SK-N-SH treated with all-trans-retinoic acid at 6 μM for 48 hours (cell line): ENCODE data around the gene TAF7L.

ENCODE experiments used
- CSDC2 ChIP-seq: fragments of 250-450 bp; sonication (Bioruptor Pico); IDR thresholded peaks from 2 replicates; pipeline ENCODE4 v1.5.0; 2020; ENCODE audit warnings: mild to moderate bottlenecking, moderate library complexity
- RARB ChIP-seq: fragments of 250-450 bp; sonication (Bioruptor Pico); IDR thresholded peaks from 2 replicates; pipeline ENCODE4 v1.8.0; 2021; ENCODE audit warnings: mild to moderate bottlenecking, moderate library complexity
- SNAI2 ChIP-seq: fragments of 250-450 bp; sonication (Bioruptor Pico); IDR thresholded peaks from 2 replicates; pipeline ENCODE4 v1.5.0; 2020; ENCODE audit warnings: mild to moderate bottlenecking, moderate library complexity
- TOX ChIP-seq: fragments of 250-450 bp; sonication (Bioruptor Pico); IDR thresholded peaks from 2 replicates; pipeline ENCODE4 v1.8.0; 2021; ENCODE audit warnings: mild to moderate bottlenecking, moderate library complexity, borderline replicate concordance
- TSHZ2 ChIP-seq: fragments of 250-450 bp; sonication (Bioruptor Pico); IDR thresholded peaks from 2 replicates; pipeline ENCODE4 v1.5.0; 2020; ENCODE audit warnings: mild to moderate bottlenecking, moderate library complexity
- ZC3H10 ChIP-seq: fragments of 250-450 bp; sonication (Bioruptor Pico); IDR thresholded peaks from 2 replicates; pipeline ENCODE4 v1.5.1; 2021; ENCODE audit warnings: mild to moderate bottlenecking, moderate library complexity

- no peak for TF ChIP-seq TOX (CRISPR knock-in tag)
- no peak for TF ChIP-seq ZC3H10
- no peak for TF ChIP-seq TSHZ2
- no peak for TF ChIP-seq RARB
- no peak for TF ChIP-seq CSDC2 (CRISPR knock-in tag)
- no peak for TF ChIP-seq SNAI2 (CRISPR knock-in tag)
Measured at GRCh38 chrX:101265869-101266428, 25.2 kb downstream of the TAF7L start.
